OCI-LY3 (cell line): Measurements from ENCODE around the gene C9orf43.

Experiments used
- EZH2phosphoT487 ChIP-seq: fragments of 200-600 bp; shearing (Covaris generic); IDR thresholded peaks from 2 replicates; pipeline ENCODE4 v1.6.1; 2018; ENCODE audit warnings: antibody characterized with exemption, mixed run types, low read depth
- TF ChIP-seq, protein P1 (sequence below): fragments of 200-600, 300-600 bp; sonication (generic); IDR thresholded peaks from 2 replicates; pipeline ENCODE4 v1.5.1; 2014; ENCODE audit warnings: antibody characterized with exemption, low read length, low read depth

DNA sequence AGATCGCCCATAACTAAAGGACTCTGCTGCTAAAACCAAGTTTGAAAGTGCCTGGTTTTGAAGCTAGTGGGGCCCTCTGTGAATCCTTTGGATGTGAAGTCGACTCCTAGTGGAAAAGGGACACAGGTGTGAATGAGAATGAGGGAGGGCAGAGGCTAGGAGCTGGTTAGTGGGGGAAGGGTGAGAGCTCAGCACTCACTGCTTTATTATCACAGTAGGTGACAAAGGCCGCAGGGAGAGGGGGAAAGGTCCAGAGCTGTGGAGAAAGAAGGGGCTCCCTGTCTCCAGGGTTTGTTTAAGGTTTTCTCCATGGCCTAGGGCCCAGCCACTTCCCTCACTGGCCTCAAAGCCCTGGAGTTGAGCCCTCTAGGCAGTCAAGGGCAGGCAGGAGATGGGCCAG is 37.3 kb upstream of the C9orf43 start:
- TF ChIP-seq, protein P1, sequence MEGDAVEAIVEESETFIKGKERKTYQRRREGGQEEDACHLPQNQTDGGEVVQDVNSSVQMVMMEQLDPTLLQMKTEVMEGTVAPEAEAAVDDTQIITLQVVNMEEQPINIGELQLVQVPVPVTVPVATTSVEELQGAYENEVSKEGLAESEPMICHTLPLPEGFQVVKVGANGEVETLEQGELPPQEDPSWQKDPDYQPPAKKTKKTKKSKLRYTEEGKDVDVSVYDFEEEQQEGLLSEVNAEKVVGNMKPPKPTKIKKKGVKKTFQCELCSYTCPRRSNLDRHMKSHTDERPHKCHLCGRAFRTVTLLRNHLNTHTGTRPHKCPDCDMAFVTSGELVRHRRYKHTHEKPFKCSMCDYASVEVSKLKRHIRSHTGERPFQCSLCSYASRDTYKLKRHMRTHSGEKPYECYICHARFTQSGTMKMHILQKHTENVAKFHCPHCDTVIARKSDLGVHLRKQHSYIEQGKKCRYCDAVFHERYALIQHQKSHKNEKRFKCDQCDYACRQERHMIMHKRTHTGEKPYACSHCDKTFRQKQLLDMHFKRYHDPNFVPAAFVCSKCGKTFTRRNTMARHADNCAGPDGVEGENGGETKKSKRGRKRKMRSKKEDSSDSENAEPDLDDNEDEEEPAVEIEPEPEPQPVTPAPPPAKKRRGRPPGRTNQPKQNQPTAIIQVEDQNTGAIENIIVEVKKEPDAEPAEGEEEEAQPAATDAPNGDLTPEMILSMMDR = no peak
- TF ChIP-seq EZH2phosphoT487 = no peak
